Measurements from ENCODE around the gene NFKBIB.

Gene NFKBIB

DNA sequence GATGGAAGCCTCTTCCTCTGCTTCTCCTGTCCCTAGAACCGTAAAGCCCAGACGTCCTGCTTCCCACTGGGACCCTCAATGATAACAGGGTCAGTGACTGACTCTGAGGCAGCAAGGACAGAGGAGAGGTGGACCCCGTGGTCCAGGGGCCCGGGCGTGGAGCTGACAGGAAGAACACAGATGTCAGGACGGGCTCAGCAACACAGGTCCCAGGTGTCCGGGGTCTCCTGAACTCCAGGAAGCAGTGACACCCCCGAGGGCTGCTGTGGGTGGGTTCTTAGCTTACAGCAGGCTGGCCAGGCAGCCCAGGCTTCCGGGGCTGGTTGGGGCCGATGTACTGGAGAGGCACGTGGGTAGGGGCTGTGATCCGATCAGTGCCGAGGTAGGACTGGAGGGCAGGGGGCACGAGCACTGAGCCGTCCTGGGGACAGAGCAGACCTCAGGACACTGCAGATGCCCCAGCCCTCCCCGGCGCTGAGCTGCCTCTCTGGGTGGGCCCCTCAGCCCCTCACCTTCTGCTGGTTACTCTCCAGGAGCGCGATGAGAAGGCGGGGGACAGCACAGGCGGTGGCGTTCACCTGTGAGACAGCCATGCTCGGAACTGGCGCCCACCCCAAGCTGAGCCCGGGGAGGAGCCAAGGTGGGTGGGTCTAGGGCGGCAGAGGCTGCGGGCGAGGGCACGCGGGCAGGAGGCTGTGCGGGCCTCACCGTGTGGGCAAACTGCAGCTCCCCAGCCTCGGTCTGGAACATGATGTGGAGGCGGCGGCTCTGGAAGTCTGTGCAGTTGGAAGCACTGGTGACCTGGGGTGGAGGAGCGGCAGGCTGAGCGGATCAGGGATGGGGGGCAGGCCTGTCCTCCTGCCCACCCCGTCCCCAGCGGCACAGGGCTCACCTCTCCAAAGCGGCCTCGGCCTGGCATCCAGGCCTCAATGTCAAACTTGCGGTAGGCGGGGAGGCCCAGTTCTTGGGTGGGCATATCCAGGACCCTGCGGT, 15.9 kb downstream of the NFKBIB start:
- TF ChIP-seq, protein P1, sequence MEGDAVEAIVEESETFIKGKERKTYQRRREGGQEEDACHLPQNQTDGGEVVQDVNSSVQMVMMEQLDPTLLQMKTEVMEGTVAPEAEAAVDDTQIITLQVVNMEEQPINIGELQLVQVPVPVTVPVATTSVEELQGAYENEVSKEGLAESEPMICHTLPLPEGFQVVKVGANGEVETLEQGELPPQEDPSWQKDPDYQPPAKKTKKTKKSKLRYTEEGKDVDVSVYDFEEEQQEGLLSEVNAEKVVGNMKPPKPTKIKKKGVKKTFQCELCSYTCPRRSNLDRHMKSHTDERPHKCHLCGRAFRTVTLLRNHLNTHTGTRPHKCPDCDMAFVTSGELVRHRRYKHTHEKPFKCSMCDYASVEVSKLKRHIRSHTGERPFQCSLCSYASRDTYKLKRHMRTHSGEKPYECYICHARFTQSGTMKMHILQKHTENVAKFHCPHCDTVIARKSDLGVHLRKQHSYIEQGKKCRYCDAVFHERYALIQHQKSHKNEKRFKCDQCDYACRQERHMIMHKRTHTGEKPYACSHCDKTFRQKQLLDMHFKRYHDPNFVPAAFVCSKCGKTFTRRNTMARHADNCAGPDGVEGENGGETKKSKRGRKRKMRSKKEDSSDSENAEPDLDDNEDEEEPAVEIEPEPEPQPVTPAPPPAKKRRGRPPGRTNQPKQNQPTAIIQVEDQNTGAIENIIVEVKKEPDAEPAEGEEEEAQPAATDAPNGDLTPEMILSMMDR (IDR thresholded peaks at IDR 0.05; ENCODE audit: control insufficient read depth, insufficient read depth, low read depth, low read length, missing control alignments) = no peak
- DNase-seq (ENCODE audit: low read depth) = no peak
- no peak overlapping the region for H3K4me3 ChIP-seq (ENCODE audit: control insufficient read depth, low read depth, low read length)

GRCh38 chr19:38917516-38917915, 17.7 kb downstream of the NFKBIB start:
- TF ChIP-seq, protein P1 (IDR thresholded peaks at IDR 0.05; ENCODE audit: control insufficient read depth, insufficient read depth, low read depth, low read length, missing control alignments) = no peak
- no peak for DNase-seq (ENCODE audit: low read depth)
- no peak overlapping the region for H3K4me3 ChIP-seq (ENCODE audit: control insufficient read depth, low read depth, low read length)

DNA sequence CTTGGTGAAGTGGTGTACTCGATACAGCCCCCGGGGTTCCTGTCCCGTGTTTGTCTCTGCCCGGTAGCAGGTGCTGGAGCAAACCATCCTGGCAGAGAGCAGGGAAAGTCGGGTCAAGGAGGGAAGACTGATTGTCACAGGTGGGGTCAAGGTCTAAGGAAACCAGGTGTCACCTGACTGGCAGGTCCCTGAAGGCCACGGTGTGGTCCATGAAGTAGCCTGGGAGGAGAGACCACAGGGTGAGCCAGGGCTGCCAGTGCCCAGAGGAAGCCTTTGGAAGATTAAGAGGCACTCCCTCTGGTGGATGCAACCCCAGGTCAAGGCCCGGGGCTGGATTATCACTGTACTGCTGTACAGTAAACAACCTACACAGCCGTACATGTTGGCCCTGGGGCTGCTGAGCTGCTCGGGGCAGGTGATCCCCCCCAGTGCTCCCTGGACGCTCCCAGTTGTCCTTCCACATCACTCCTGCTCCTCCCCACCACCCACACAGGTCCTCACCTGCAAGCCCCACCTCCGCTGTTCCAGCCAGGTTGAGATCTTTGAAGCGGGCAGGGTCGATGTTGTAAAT, 18.2 kb downstream of the NFKBIB start:
- DNase-seq (ENCODE audit: low read depth) = no peak
- H3K4me3 ChIP-seq (ENCODE audit: control insufficient read depth, low read depth, low read length) = no peak overlapping the region
- TF ChIP-seq, protein P1 (IDR thresholded peaks at IDR 0.05; ENCODE audit: control insufficient read depth, insufficient read depth, low read depth, low read length, missing control alignments) = no peak

GRCh38 chr19:38918526-38918925, 18.8 kb downstream of the NFKBIB start:
- no peak overlapping the region for H3K4me3 ChIP-seq (ENCODE audit: control insufficient read depth, low read depth, low read length)
- DNase-seq (ENCODE audit: low read depth) = no peak
- TF ChIP-seq, protein P1 (IDR thresholded peaks at IDR 0.05; ENCODE audit: control insufficient read depth, insufficient read depth, low read depth, low read length, missing control alignments) = no peak

- TF ChIP-seq, protein P1 (IDR thresholded peaks at IDR 0.05; ENCODE audit: control insufficient read depth, insufficient read depth, low read depth, low read length, missing control alignments) = no peak
- H3K4me3 ChIP-seq (ENCODE audit: control insufficient read depth, low read depth, low read length) = no peak overlapping the region
- DNase-seq (ENCODE audit: low read depth) = no peak
These were observed 20.2 kb downstream of the NFKBIB start for GRCh38 chr19:38919837-38920601.

DNA sequence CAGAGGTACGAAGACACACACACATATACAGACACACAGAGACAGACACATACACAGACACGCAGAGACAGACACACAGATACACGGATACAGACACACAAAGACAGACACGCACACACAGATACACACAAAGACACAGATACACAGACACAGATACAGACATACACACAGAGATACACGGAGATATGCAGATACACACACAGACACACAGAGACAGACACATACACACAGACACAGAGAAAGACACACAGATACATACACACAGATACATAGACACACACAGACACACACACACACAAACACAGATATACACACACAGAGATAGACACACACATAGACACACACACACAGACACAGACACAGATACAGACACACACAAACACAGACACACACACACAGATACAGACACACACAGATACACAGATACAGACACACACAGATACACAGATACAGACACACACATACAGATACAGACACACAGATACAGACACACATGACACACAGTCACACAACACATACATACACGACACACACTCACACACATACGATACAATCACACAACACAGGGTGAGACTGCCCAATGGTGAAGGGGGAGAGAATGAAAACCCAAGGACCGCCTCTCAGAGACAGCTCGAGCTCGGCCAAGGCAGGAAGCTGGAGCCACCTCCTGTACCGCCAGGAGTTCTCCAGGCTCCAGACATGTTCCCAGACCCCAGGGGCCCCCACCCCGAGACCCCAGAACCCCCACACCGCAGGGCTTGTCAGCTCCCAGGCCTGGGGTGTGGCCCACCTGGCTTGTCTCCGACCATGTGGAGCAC, 21.0 kb downstream of the NFKBIB start:
- DNase-seq (ENCODE audit: low read depth) = no peak
- TF ChIP-seq, protein P1 (IDR thresholded peaks at IDR 0.05; ENCODE audit: control insufficient read depth, insufficient read depth, low read depth, low read length, missing control alignments) = no peak
- H3K4me3 ChIP-seq (ENCODE audit: control insufficient read depth, low read depth, low read length) = no peak overlapping the region
